Measurements from ENCODE around the gene TTBK2. TPM values are rescaled to one million over a fixed set of nuclear protein-coding genes. Genes with fewer than 3 reads are reported as not detected.

Gene TTBK2
- polyA plus RNA-seq, 1 of the 3 experiments (the other 2 are of a cell fraction): 4.5 TPM

- H2AFZ ChIP-seq (ENCODE audit: low read depth): no peak overlapping the region
- H3K9ac ChIP-seq: no peak overlapping the region
- no peak for TF ChIP-seq EZH2phosphoT487 (IDR thresholded peaks at IDR 0.05; ENCODE audit: borderline replicate concordance, low read depth)
- TF ChIP-seq JUND (IDR thresholded peaks at IDR 0.05): no peak
- no peak for TF ChIP-seq EP300 (IDR thresholded peaks at IDR 0.05; ENCODE audit: borderline replicate concordance in 1 of 2, low read depth in 1 of 2, low read length in 1 of 2)
- no peak for TF ChIP-seq RCOR1 (IDR thresholded peaks at IDR 0.05; ENCODE audit: low read length)
- TF ChIP-seq NRF1 (IDR thresholded peaks at IDR 0.05; ENCODE audit: low read depth, low read length): no peak
- TF ChIP-seq TAF1 (IDR thresholded peaks at IDR 0.05; ENCODE audit: borderline replicate concordance, low read depth, low read length): no peak
- TF ChIP-seq ELF1 (IDR thresholded peaks at IDR 0.05): no peak
- no peak for TF ChIP-seq FOXJ3 (CRISPR knock-in tag; IDR thresholded peaks at IDR 0.05)
- TF ChIP-seq SIN3A (IDR thresholded peaks at IDR 0.05; ENCODE audit: borderline replicate concordance, low read depth, low read length): no peak
- TF ChIP-seq FOXM1 (IDR thresholded peaks at IDR 0.05; ENCODE audit: low read depth): no peak
- no peak for TF ChIP-seq RXRA (IDR thresholded peaks at IDR 0.05; ENCODE audit: borderline replicate concordance, low read depth)
- no peaks in the 10 kb centered on the region for H3K27me3 ChIP-seq (ENCODE audit: insufficient read depth)
- no peaks in the 10 kb centered on the region for H3K9me2 ChIP-seq
- H3K9me3 ChIP-seq: no peaks in the 10 kb centered on the region
- no peak overlapping the region for H3K27ac ChIP-seq (ENCODE audit: low read depth in 2 of 2, low read length in 1 of 2)
- no peaks in the 10 kb centered on the region for H3F3A ChIP-seq (replicated peaks; ENCODE audit: insufficient read depth)
- H3K79me2 ChIP-seq (ENCODE audit: insufficient read depth): no peaks in the 10 kb centered on the region
- peaks cover 5 to 7% of the 10 kb centered on the region in 2 experiments for H3K36me3 ChIP-seq (replicated peaks in 1 of 2; ENCODE audit: control insufficient read depth in 1 of 2, insufficient read depth in 2 of 2, low read length in 1 of 2)
- no peak for DNase-seq
- POLR2A ChIA-PET: no interaction called here
- H3K4me2 ChIP-seq: no peak overlapping the region
- H4K20me1 ChIP-seq (ENCODE audit: insufficient read depth): no peaks in the 10 kb centered on the region
- CTCF ChIA-PET: interaction anchor here (1.8 to 2.1 kb wide), 2 partner anchors 10 to 115 kb away, joined by 7 read pairs; no protein-coding TSS in a partner anchor
- H3K4me3 ChIP-seq (ENCODE audit: low read depth in 2 of 2, low read length in 1 of 2): no peak overlapping the region
- no peaks in the 10 kb centered on the region; a peak in 1 of 4 replicates for H3K4me1 ChIP-seq (ENCODE audit: control insufficient read depth in 1 of 2, insufficient read depth in 2 of 2, low read depth in 1 of 2, low read length in 1 of 2)
Measured at GRCh38 chr15:42811433-42811832, 109.1 kb downstream of the TTBK2 start.

- 97% methylated on average over 1 of the region's 1 CpG for WGBS (ENCODE audit: low lambda C conversion rate)
Measured at GRCh38 chr15:42808913-42809312, 111.7 kb downstream of the TTBK2 start.

More at GRCh38 chr15:42808913-42809312, 111.7 kb downstream of the TTBK2 start:
- H3K9me2 ChIP-seq: no peaks in the 10 kb centered on the region
- no peaks in the 10 kb centered on the region for H3K9me3 ChIP-seq
- POLR2A ChIA-PET: no interaction called here
- H3K4me3 ChIP-seq (ENCODE audit: low read depth in 2 of 2, low read length in 1 of 2): no peak overlapping the region
- CTCF ChIA-PET: interaction anchor here (1.2 to 1.3 kb wide), 2 partner anchors 105 to 118 kb away, joined by 4 read pairs; no protein-coding TSS in a partner anchor
- no peaks in the 10 kb centered on the region for H3K79me2 ChIP-seq (ENCODE audit: insufficient read depth)
- peak overlapping the region in 1 of 2 experiments; percentile 6; a peak in 1 of 4 replicates for H3K27ac ChIP-seq (ENCODE audit: low read depth in 2 of 2, low read length in 1 of 2)
- peaks cover 5 to 9% of the 10 kb centered on the region in 2 experiments for H3K36me3 ChIP-seq (replicated peaks in 1 of 2; ENCODE audit: control insufficient read depth in 1 of 2, insufficient read depth in 2 of 2, low read length in 1 of 2)
- TF ChIP-seq MAX (IDR thresholded peaks at IDR 0.05; ENCODE audit: low read depth) (no peak), RXRA (IDR thresholded peaks at IDR 0.05; ENCODE audit: borderline replicate concordance, low read depth) (no peak), FOXM1 (IDR thresholded peaks at IDR 0.05; ENCODE audit: low read depth) (no peak), GABPA (IDR thresholded peaks at IDR 0.05; ENCODE audit: low read depth) (no peak), REST (IDR thresholded peaks at IDR 0.05; ENCODE audit: low read depth, low read length) (no peak), MEF2A (IDR thresholded peaks at IDR 0.05; ENCODE audit: borderline replicate concordance, low read depth) (no peak), NRF1 (IDR thresholded peaks at IDR 0.05; ENCODE audit: low read depth, low read length) (no peak), GATA2 (CRISPR knock-in tag; IDR thresholded peaks at IDR 0.05) (no peak), ZBTB33 (IDR thresholded peaks at IDR 0.05; ENCODE audit: borderline replicate concordance, low read depth) (no peak)
- no peak overlapping the region for H3K4me2 ChIP-seq
- H4K20me1 ChIP-seq (ENCODE audit: insufficient read depth): no peaks in the 10 kb centered on the region
- no peaks in the 10 kb centered on the region for H3K27me3 ChIP-seq (ENCODE audit: insufficient read depth)
- H2AFZ ChIP-seq (ENCODE audit: low read depth): no peak overlapping the region
- no peak for DNase-seq
- H3K4me1 ChIP-seq (ENCODE audit: control insufficient read depth in 1 of 2, insufficient read depth in 2 of 2, low read depth in 1 of 2, low read length in 1 of 2): no peaks in the 10 kb centered on the region; a peak in 1 of 4 replicates
- H3F3A ChIP-seq (replicated peaks; ENCODE audit: insufficient read depth): no peaks in the 10 kb centered on the region
- H3K9ac ChIP-seq: no peak overlapping the region

All from SK-N-SH (cell line).